CD14-positive monocyte (primary cell): ENCODE results near the gene CHST7. TPM values are rescaled to one million over a fixed set of nuclear protein-coding genes. Genes with fewer than 3 reads are reported as not detected.

Experiments
- DNase-seq, 3 donors: peaks; one replicate each; pipeline ENCODE4 v3.0.0-alpha.2; 2011 to 2022
- H2AFZ ChIP-seq: 2 replicates; pipeline ENCODE4 v1.6.0; 2012; ENCODE audit warnings: mild to moderate bottlenecking, low read depth, low read length, inconsistent platforms; ENCODE audit not compliant: insufficient read depth, poor library complexity, severe bottlenecking
- H3K27ac ChIP-seq, 2 donors: 1 replicate in 1 of 2; 2 replicates in 1 of 2; pipeline ENCODE4 v1.5.1; 2012 to 2013; ENCODE audit warnings: low read length in 2 of 2, control low read depth in 1 of 2, inconsistent platforms in 1 of 2, low read depth in 1 of 2, mild to moderate bottlenecking in 1 of 2
- H3K27me3 ChIP-seq, 2 donors: one replicate each; pipeline versions ENCODE4 v1.6.0 to v1.6.1; 2011 to 2013; ENCODE audit warnings: low read length in 2 of 2; ENCODE audit not compliant: control insufficient read depth in 2 of 2, insufficient read depth in 2 of 2
- H3K36me3 ChIP-seq, 2 donors: replicated peaks in 1 of 2; 1 replicate in 1 of 2; 2 replicates in 1 of 2; pipeline versions ENCODE4 v1.5.1 to v1.6.1; 2012 to 2013; ENCODE audit warnings: low read length in 2 of 2, control low read depth in 1 of 2, inconsistent platforms in 1 of 2, mild to moderate bottlenecking in 1 of 2; ENCODE audit not compliant: insufficient read depth in 2 of 2, control insufficient read depth in 1 of 2
- H3K4me1 ChIP-seq, 2 donors: 1 replicate in 1 of 2; 2 replicates in 1 of 2; pipeline versions ENCODE4 v1.5.1 to v1.6.1; 2012 to 2013; ENCODE audit warnings: low read length in 2 of 2, control low read depth in 1 of 2, inconsistent platforms in 1 of 2, mild to moderate bottlenecking in 1 of 2, moderate library complexity in 1 of 2; ENCODE audit not compliant: insufficient read depth in 2 of 2, control insufficient read depth in 1 of 2
- H3K4me2 ChIP-seq: replicated peaks from 2 replicates; pipeline ENCODE3; 2012; ENCODE audit warnings: low read length, moderate library complexity, mild to moderate bottlenecking; ENCODE audit not compliant: poor library complexity, severe bottlenecking; ENCODE audit errors: extremely low read depth
- H3K4me3 ChIP-seq, 3 experiments: fragments of 200-600 bp in 1 of 3; sonication (generic) in 1 of 3; replicated peaks in 1 of 3; 1 replicate in 2 of 3; 2 replicates in 1 of 3; pipeline ENCODE4 v1.5.1; 2011 to 2013; ENCODE audit warnings: low read length in 3 of 3, mild to moderate bottlenecking in 3 of 3, control low read depth in 2 of 3, low read depth in 2 of 3, inconsistent platforms in 1 of 3, moderate library complexity in 1 of 3
- H3K79me2 ChIP-seq: 2 replicates; pipeline ENCODE4 v1.6.0; 2012; ENCODE audit warnings: mild to moderate bottlenecking, control low read depth, inconsistent platforms, low read length, moderate library complexity; ENCODE audit not compliant: insufficient read depth
- H3K9ac ChIP-seq: 2 replicates; pipeline ENCODE4 v1.6.0; 2017; ENCODE audit warnings: low read length, mild to moderate bottlenecking; ENCODE audit not compliant: insufficient read depth, poor library complexity, severe bottlenecking
- H3K9me3 ChIP-seq, 2 donors: replicated peaks in 1 of 2; 1 replicate in 1 of 2; 2 replicates in 1 of 2; pipeline versions ENCODE4 v1.5.1 to v1.6.1; 2012 to 2013; ENCODE audit warnings: low read length in 2 of 2, control low read depth in 1 of 2; ENCODE audit not compliant: control insufficient read depth in 1 of 2, insufficient read depth in 1 of 2
- H4K20me1 ChIP-seq: 2 replicates; pipeline ENCODE4 v1.6.0; 2012; ENCODE audit warnings: mild to moderate bottlenecking, low read length, control low read depth, moderate library complexity; ENCODE audit not compliant: insufficient read depth
- H3K27ac Mint-ChIP-seq, 7 donors: one replicate each; pipeline ENCODE4 v1.8.0; 2020; ENCODE audit warnings: mild to moderate bottlenecking in 7 of 7, mixed read lengths in 7 of 7, moderate library complexity in 6 of 7, inconsistent platforms in 2 of 7
- H3K27me3 Mint-ChIP-seq, 3 donors: one replicate each; pipeline ENCODE4 v1.8.0; 2021 to 2022; ENCODE audit warnings: low read depth in 3 of 3, mild to moderate bottlenecking in 3 of 3, mixed read lengths in 3 of 3, moderate library complexity in 3 of 3, inconsistent platforms in 1 of 3
- H3K36me3 Mint-ChIP-seq, 2 donors: one replicate each; pipeline ENCODE4 v1.8.0; 2020; ENCODE audit warnings: mixed read lengths in 2 of 2, inconsistent platforms in 1 of 2, mild to moderate bottlenecking in 1 of 2
- H3K4me1 Mint-ChIP-seq: one replicate; pipeline ENCODE4 v1.8.0; 2020; ENCODE audit warnings: mild to moderate bottlenecking, mixed read lengths
- H3K4me3 Mint-ChIP-seq, 2 donors: one replicate each; pipeline ENCODE4 v1.8.0; 2020; ENCODE audit warnings: mild to moderate bottlenecking in 2 of 2, mixed read lengths in 2 of 2, moderate library complexity in 1 of 2
- H3K9me3 Mint-ChIP-seq, 7 donors: one replicate each; pipeline ENCODE4 v1.8.0; 2020 to 2022; ENCODE audit warnings: mixed read lengths in 7 of 7, mild to moderate bottlenecking in 6 of 7, moderate library complexity in 6 of 7, inconsistent platforms in 2 of 7
- CTCF ChIP-seq: fragments of 200-600 bp; IDR thresholded peaks from one replicate; pipeline ENCODE4 v1.8.0; 2022; ENCODE audit warnings: antibody characterized with exemption, mild to moderate bottlenecking
- WGBS: methylation state at CpG from one replicate; pipeline ENCODE4 v1.1.5; 2013; ENCODE audit warnings: missing lambda C conversion rate; ENCODE audit not compliant: insufficient coverage; 5-methylcytosine and 5-hydroxymethylcytosine counted together
- intact Hi-C, 2 donors: fragments of 100-400 bp; cut with micrococcal nuclease; formaldehyde crosslinking; loops; one replicate each; pipeline versions ENCODE4 v1.15.0 to v1.15.1; 2023
- polyA plus RNA-seq, 3 donors: library from polyadenylated mRNA; depleted of rRNA in 1 of 3; unstranded in 2 of 3; stranded (reverse) in 1 of 3; fragments of 300-500 nt in 2 of 3; fragments of >200 nt in 1 of 3; fragmentation: Illumina TruSeq in 2 of 3; gene quantifications; 1 replicate in 2 of 3; 2 replicates in 1 of 3; pipeline ENCODE4 v1.2.3, GENCODE V29; 2012 to 2021

Gene CHST7
- polyA plus RNA-seq, 3 donors: 6.6 to 19.2 (median 8.3) TPM

DNA sequence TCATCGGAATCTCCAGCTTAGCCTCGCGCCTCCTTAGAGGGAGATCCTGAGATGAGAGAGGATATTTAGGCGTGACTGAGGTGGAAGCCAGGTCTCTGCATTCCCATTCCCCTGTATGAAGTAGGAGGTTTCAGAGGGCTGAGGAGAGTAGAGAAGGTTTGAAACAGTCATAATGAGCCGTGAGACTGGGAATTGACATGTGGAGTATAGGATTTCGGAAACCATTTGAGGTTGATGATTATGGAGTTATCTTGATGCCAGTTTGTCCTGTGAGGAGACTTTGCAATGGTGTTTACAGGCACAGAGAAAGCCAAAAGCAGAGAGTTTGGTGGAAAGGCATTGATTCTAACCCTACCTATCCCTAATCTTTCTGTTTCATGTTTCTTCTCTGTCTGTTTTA is 2.0 kb downstream of the CHST7 start:
- Histone ChIP-seq H3K4me2 (peak overlapping the region; percentile 82), H4K20me1 (peaks cover 15% of the 10 kb centered on the region), H3K27ac (no peak overlapping the region), H3K9ac (peak overlapping the region; percentile 56), H3K36me3 (no peaks in the 10 kb centered on the region), H3K4me3 (peak overlapping the region; percentile 42 to 75 (median 56)), H3K27me3 (peaks cover 0 to 7% of the 10 kb centered on the region in 2 donors), H3K4me1 (peaks cover 33 to 41% of the 10 kb centered on the region in 2 donors), H3K9me3 (peaks cover 0 to 5% of the 10 kb centered on the region in 2 donors), H3K79me2 (no peaks in the 10 kb centered on the region), H2AFZ (peak overlapping the region; percentile 75)
- Mint-ChIP-seq H3K27ac (no peak overlapping the region), H3K36me3 (peaks cover 5 to 6% of the 10 kb centered on the region in 2 donors), H3K27me3 (peaks cover 2 to 24% (median 24%) of the 10 kb centered on the region in 3 donors), H3K9me3 (peaks cover 0 to 16% (median 2%) of the 10 kb centered on the region in 7 donors), H3K4me1 (peaks cover 45% of the 10 kb centered on the region), H3K4me3 (peak overlapping the region; percentile 79 to 92)
- no peak for TF ChIP-seq CTCF
- intact Hi-C loops: loop anchor here in 1 of 2 donors (10.0 kb wide), 1 partner anchor 49 kb away; no protein-coding TSS in a partner anchor
- DNase-seq: no peak
- 18% methylated on average over 3 of the region's 6 CpGs for WGBS

- H4K20me1 ChIP-seq: peaks cover 15% of the 10 kb centered on the region
- Mint-ChIP-seq H3K27ac (peak overlapping the region in 1 of 7 donors; percentile 37), H3K9me3 (peaks cover 0 to 16% (median 2%) of the 10 kb centered on the region in 7 donors), H3K36me3 (peaks cover 5 to 6% of the 10 kb centered on the region in 2 donors), H3K27me3 (peaks cover 1 to 24% (median 23%) of the 10 kb centered on the region in 3 donors), H3K4me3 (peak overlapping the region; percentile 79 to 92), H3K4me1 (peaks cover 45% of the 10 kb centered on the region)
- H3K27ac ChIP-seq: no peak overlapping the region
- peak in 2 of 3 donors; percentile 23 to 49 for DNase-seq
- intact Hi-C loops: loop anchor here in 1 of 2 donors (10.0 kb wide), 1 partner anchor 49 kb away; no protein-coding TSS in a partner anchor
- no peak for TF ChIP-seq CTCF
- no peak overlapping the region for H3K9ac ChIP-seq
- H3K36me3 ChIP-seq: no peaks in the 10 kb centered on the region
- H3K79me2 ChIP-seq: no peaks in the 10 kb centered on the region
- H3K9me3 ChIP-seq: peaks cover 0 to 5% of the 10 kb centered on the region in 2 donors
- H3K4me3 ChIP-seq: peak overlapping the region; percentile 42 to 75 (median 56)
- no CpG with 5 or more reads among the region's 6 CpGs for WGBS
- H2AFZ ChIP-seq: no peak overlapping the region
- peaks cover 0 to 7% of the 10 kb centered on the region in 2 donors for H3K27me3 ChIP-seq
- H3K4me1 ChIP-seq: peaks cover 33 to 41% of the 10 kb centered on the region in 2 donors
- peak overlapping the region; percentile 82 for H3K4me2 ChIP-seq
Observed at GRCh38 chrX:46575991-46576392, 2.4 kb downstream of the CHST7 start.
